HG03565 (cell line): Measurements from ENCODE around the gene TMEM52.
A peak's percentile ranks its signal among the peaks of the same experiment; 100 is the strongest.

Source experiments
- ATAC-seq: cut with Tn5 transposase; IDR thresholded peaks from one replicate; pipeline ENCODE4 v1.9.1; 2021; ENCODE audit warnings: mild to moderate bottlenecking, moderate library complexity; ENCODE audit not compliant: unreplicated experiment

TMEM52 gene

GRCh38 chr1:1918901-1919303, at the start of gene TMEM52:
Gene TMEM52 (minus strand): TSS chr1:1919279. CDS start chr1:1919265, 14 bp downstream.
- peak; percentile 15 for ATAC-seq

DNA sequence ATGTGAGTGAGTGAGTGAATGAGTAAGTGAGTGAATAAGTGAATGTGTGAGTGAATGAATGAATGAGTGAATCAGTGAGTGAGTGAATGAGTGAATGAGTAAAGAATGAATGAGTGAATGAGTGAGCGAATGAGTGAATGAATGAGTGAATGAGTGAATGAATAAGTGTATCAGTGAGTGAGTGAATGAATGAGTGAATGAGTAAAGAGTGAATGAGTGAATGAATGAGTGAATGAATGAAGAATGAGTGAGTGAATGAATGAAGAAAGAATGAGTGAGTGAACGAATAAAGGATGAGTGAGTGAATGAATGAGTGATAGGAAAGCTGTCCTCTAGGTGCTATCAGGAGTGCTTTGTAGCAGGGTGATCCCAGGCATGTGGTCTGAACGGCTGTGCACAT, 48.8 kb upstream of the TMEM52 start:
- no peak for ATAC-seq

GRCh38 chr1:1967151-1967550, 48.1 kb upstream of the TMEM52 start:
- no peak for ATAC-seq

- no peak for ATAC-seq
Measured at GRCh38 chr1:1966071-1966740, 47.1 kb upstream of the TMEM52 start.

DNA sequence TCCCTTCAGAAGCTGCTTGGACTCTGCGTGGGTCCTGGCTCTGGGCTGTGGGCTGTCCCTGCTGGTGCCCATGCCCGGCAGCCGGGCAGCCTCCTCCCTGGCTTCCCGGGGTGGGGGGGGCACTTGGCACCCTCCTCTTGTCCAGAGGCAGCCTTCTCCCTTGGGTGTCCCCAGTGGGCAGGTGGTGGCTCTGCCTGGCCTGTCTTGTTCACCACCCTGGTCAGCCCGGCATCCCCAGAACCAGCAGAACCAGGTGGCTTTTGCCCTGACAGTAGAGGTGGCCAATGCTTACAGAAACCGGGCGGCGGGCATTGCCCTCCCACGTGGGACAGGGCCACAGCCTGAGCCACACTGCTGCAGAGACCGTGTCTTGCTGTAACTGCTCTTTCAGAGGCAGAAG, 46.5 kb upstream of the TMEM52 start:
- ATAC-seq: no peak

- no peak for ATAC-seq
Measured at GRCh38 chr1:1964811-1965210, 45.7 kb upstream of the TMEM52 start.

GRCh38 chr1:1963570-1963969, 44.5 kb upstream of the TMEM52 start:
- no peak for ATAC-seq

GRCh38 chr1:1962752-1963151, 43.7 kb upstream of the TMEM52 start:
- ATAC-seq: no peak

DNA sequence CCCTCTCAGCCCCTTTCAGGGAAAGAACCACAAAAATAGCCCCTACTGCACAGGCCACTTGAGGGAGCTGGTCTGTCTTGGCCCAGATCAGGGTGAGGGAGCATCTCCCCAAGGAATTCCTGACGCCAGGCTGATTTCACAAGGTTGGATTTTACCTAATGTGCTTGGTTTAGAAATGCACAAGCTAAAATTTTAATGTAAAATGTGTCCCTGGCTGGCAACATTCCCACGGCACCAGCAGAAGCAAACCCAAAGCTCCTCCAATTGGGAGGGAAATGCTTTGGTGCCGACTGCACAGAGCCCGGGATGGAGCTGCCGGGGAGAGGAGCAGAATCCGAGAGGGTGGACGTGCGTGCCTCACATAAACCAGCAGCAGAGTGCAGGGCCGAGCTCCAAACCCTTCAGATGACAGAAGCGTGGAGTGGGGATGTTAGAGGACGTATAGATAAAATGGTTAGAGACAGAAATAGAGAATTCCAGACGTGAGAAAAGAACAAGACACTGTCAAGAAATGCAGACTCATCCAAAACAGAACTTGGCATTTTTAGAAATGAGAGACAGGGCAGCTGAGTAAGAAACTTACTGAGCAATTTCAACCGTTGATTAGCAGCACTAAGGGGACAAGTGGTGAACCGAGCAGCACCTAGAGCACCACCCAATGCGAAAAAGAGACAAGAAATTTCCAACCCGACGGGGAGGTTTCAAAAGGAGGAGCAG, 41.6 kb upstream of the TMEM52 start:
- ATAC-seq: no peak

DNA sequence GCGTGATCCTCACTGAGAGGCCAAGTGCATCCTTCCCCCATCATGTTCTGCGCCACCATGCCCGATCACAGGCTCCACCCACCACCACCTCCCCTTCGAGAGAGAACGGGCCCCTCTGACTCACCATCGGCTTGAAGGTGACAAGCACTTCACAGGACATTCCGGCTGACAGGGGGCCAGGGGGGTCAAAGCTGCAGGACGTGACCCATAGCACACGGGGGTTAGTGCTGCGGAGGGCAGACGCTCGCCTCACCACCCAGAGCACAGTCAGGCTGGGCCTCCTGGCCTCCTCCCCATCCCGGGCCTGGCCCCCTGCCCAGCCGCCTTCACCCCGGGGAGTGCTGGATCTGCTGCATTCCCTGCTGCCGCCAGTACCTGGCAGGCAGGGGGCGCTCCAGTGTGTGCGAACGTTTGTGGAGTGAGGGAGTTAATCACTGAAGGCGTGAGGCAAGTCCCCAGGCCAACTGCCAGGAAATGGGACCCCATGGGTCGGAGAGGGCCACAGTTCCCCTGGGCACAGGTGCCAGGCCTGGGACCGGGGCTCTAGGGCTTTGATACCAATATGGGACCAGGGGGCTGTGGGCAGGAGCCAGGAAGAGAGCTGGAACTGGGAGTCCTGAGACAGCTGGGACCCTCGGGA, 40.9 kb upstream of the TMEM52 start:
- ATAC-seq: no peak

DNA sequence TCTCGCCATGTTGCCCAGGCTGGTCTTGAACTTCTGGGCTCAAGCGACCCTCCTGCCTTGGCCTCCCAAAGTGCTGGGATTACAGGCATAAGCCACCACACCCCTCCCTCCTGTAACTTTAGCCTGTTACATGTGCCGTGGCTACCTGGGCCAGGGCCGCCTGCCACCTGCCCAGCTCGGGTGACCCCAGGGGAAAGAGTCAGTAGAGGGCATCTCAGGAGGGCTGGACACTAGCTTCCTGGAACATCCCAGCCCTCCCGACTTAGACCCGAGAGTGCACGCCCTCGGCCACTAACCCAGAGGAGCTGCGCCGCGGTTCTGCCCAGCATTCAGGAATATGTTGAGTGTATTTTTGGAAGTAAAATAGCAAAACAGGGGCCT, 40.4 kb upstream of the TMEM52 start:
- ATAC-seq: no peak

DNA sequence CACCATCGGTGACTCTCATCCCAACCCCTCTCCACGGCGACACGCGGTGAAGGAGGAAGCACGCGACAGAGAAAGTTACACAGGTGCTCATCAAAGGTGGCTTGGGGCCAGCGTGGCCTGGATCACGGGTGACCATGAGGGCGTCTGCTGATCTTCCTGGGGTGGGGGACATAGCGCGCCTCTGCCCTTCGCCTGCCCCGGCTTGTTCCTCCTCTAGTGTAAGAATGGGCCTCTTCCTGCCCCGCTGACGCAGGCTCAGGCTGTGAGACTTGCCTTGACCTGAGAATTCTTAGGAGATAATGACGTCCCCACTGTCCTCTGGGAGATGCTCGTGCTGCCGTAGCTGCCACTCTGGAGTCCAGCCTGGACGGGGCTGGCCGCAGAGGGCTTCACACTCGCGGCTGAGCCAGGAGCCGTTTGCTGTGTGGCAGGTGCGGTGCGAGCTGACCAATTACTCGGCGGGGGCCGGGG, 39.0 kb upstream of the TMEM52 start:
- ATAC-seq: no peak

DNA sequence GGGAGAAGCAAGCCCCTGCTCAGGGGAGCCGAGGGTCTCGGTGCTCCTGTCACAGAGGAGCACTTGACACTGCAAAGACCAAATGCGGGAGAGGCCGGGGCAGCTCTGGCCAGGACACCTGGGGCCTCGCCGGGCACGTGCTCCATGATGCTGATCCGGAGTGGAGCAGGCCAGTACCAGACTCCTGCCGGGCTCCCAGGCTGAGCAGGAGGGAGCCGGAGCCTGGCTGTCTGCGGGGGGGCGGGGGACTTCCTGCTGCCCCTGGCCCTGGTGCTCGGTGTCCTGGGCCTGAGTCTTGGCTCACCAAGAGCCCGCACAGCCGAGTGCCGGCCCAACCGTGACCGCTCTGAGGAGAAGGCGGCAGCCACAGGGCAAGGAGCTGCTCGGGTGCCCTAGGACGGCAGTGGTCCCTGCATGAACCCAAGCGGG, 38.5 kb upstream of the TMEM52 start:
- ATAC-seq: no peak

DNA sequence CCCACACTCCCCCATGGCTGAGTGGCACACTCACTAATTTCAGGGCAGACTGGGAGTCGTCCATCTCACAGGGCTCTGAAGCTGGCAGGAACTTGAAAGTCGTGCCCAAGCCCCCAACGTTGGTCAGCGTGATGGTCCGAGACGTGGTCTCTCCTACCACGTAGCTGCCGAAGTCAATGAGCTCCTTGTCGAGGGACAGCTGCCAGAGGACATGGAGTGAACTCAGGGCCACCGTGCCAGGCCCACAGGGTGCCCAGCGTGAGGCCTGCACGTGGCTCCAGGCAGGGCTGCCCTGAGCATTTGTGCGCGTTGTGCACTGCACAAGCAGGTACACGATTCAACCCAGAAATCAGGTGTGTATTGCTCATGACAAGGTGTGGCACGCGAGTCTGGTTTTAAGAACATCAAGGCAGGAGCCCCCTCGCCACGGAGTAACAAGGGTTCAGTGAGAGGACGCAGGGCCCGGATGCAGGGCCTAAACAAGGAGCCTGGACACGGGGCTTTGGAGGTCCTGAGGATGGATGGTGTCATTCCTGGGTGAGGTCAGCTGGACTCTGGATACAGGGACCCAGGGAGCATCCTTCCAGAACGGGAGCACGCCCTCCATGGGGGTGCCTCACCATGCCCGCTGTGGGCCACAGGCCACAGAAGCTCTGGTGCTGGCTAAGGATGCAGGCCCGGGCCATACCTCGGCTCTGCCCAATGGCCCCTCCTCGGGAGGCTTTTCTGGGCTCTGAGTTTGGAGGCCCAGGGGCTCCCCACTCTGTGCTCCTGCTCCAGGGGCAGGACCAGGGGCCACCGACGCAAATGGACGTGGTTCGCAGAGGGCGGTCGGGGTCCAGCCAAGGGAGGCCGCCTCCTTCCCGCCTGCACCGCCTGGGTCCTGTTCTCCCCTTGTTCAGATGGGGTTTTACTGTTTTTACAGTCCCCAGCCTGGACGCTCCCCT, 37.8 kb upstream of the TMEM52 start:
- no peak for ATAC-seq

- no peak for ATAC-seq
Measured at GRCh38 chr1:1956101-1956500, 37.0 kb upstream of the TMEM52 start.

DNA sequence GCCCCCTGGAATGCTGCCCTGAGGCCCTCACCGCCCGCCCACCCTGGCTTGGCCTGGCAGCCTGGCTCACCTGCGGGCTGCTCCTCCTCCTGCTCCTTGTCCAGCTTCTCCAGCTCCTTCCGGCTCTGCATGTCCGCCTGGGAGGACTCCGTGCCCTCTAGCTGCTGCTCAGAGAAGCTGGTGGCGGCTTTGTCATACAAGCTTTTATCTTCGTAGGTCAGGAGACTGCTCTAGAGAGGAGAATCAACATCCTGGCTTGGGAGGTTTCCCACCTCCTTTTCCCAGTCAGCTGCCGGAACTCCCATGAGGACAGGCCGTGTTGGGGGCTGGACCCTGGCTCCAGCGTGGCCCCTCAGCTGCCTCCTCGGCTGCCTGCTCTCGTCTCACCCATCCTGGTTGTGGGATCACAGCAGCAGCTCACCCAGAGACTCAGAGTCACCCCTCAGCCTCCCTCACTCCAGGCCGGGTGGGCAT, 36.6 kb upstream of the TMEM52 start:
- no peak for ATAC-seq

DNA sequence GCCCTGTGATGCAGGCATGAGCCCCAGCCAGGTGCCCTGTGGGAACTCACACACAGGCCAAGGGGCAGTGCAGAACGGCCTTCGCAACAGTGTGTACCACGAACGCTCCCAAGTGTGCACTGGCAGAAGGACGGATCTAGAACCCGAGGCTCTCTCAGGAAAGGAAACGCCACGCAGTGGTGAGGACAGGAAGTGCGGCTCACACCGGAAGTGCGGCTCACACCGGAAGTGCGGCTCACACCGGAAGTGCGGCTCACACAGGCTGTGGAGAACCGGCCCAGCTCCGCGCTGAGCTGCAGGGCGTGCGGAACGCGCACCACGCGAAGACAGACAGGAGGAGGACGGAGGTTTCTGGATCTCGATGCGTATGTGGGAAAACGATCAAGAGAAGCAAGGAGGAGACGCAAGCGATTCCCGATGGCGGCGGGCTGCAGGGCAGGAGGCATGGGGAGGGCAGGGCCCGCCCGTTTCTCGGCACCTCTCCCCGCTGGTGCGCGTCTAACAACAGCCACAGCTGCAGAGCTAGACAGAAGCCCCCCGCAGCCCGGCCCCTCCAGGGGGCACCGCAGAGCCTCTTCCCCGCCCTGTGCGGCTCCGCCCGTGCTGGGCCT, 35.9 kb upstream of the TMEM52 start:
- ATAC-seq: no peak

DNA sequence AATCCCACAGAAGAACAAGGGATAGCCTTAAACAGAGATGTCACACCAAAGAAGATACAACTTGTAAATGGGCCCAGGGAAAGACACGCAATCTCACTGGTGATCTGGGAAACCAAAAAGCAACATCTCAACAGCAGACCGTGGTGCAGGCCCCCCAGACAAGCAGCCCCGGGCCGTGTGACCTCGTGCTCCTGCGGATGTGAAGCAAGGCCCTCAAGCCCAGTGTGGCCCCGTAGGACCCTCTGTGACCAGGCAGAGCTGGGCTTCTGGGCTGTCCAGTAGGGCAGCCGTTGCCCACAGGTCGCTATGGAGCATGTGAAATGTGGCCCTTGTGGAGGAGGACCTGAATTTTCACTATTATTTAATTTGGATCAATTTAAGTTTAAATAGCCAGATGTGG, 34.9 kb upstream of the TMEM52 start:
- no peak for ATAC-seq

- ATAC-seq: no peak
Measured at GRCh38 chr1:1950940-1951339, 31.9 kb upstream of the TMEM52 start.

DNA sequence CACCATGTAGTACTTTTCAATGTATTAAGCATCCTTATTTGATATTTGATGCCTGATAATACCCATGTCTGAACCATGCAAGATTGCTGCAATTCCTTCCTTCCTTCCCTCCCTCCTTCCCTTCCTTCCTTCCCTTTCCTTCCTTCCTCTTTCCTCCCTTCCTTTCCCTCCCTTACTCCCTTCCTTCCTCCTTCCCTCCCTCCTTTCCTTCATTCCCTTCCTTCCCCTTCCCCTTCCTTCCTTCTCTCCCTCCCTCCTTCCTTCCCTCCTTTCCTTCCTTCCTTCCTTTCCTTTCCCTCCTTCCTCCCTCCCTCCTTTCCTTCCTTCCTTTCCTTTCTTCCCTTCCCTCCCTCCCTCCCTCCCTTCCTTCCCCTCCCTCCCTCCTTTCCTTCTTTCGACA, 29.7 kb upstream of the TMEM52 start:
- no peak for ATAC-seq
